ENCODE data around the gene METRNL.
"Not testable (repeated sequence)": the region's sequence is repeated elsewhere in the genome, so short reads cannot be mapped to it uniquely, and the experiment has no call there.

METRNL gene

GRCh38 chr17:83125515-83126274 is 46.3 kb downstream of the METRNL start:
- peak; percentile 20 for DNase-seq

- no peak for DNase-seq
These were observed 46.9 kb downstream of the METRNL start for GRCh38 chr17:83126275-83126811.

- DNase-seq: no peak
These were observed 48.2 kb downstream of the METRNL start for GRCh38 chr17:83127431-83128160.

GRCh38 chr17:83128306-83129240 is 49.2 kb downstream of the METRNL start:
- DNase-seq: no peak

- DNase-seq: no peak
These were observed 50.3 kb downstream of the METRNL start for GRCh38 chr17:83129676-83130075.

GRCh38 chr17:83131401-83132011 is 52.1 kb downstream of the METRNL start:
- no peak for DNase-seq

GRCh38 chr17:83132251-83133081 is 53.1 kb downstream of the METRNL start:
- no peak for DNase-seq

- DNase-seq: no peak
These were observed 54.1 kb downstream of the METRNL start for GRCh38 chr17:83133302-83134121.

- not testable (repeated sequence) for DNase-seq
These were observed 55.0 kb downstream of the METRNL start for GRCh38 chr17:83134456-83134855.

- no peak for DNase-seq
These were observed 56.3 kb downstream of the METRNL start for GRCh38 chr17:83135692-83136091.

- DNase-seq: no peak
These were observed 56.7 kb downstream of the METRNL start for GRCh38 chr17:83136156-83136555.

GRCh38 chr17:83136931-83137330 is 57.5 kb downstream of the METRNL start:
- no peak for DNase-seq

GRCh38 chr17:83137523-83137922 is 58.1 kb downstream of the METRNL start:
- no peak for DNase-seq

- DNase-seq: no peak
These were observed 59.4 kb downstream of the METRNL start for GRCh38 chr17:83138820-83139219.

GRCh38 chr17:83139541-83140248 is 60.3 kb downstream of the METRNL start:
- DNase-seq: not testable (repeated sequence)

GRCh38 chr17:83140249-83140566 is 60.8 kb downstream of the METRNL start:
- not testable (repeated sequence) for DNase-seq

- no peak for DNase-seq
These were observed 63.2 kb downstream of the METRNL start for GRCh38 chr17:83142619-83143018.

- no peak for DNase-seq
These were observed 64.4 kb downstream of the METRNL start for GRCh38 chr17:83143817-83144231.
